ENCODE data around the gene ZMYND15.

The ZMYND15 gene

GRCh38 chr17:4716081-4716480 lies 23.6 kb upstream of the ZMYND15 start:
- Histone ChIP-seq H3K4me1 (ENCODE audit: control insufficient read depth in 1 of 2, insufficient read depth in 2 of 2, low read length in 2 of 2) (peaks cover 47 to 64% of the 10 kb centered on the region in 2 donors), H3K36me3 (ENCODE audit: control insufficient read depth in 1 of 2, insufficient read depth in 2 of 2, low read length in 2 of 2) (peaks cover 7 to 46% of the 10 kb centered on the region in 2 donors), H3K27ac (ENCODE audit: low read depth, low read length) (no peak overlapping the region)

DNA sequence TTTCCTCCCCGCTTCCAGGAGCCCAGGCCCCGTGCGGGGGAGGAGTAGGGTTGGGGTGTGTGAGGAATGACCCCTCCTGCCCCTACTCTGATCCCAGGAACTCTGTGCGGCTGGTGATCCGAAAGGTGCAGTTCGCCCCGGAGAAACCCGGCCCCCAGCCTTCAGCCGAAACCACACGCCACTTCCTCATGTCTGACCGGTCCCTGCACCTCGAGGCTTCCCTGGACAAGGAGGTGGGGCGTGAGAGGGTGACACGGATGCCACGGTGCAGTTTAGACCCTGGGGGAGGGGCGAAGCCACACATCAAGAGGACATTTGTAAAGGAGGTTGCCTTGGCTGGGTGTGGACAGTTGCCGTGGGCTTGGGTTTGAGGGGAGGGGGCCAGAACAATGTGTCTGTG lies 21.8 kb upstream of the ZMYND15 start:
- Histone ChIP-seq H3K4me1 (ENCODE audit: control insufficient read depth in 1 of 2, insufficient read depth in 2 of 2, low read length in 2 of 2) (peaks cover 39 to 57% of the 10 kb centered on the region in 2 donors), H3K27ac (ENCODE audit: low read depth, low read length) (no peak overlapping the region), H3K27me3 (ENCODE audit: control insufficient read depth in 1 of 2, insufficient read depth in 2 of 2, low read length in 2 of 2) (no peaks in the 10 kb centered on the region), H3K4me3 (ENCODE audit: low read depth in 1 of 2, low read length in 2 of 2) (no peak overlapping the region), H3K9me3 (ENCODE audit: control insufficient read depth in 1 of 2, low read length in 2 of 2) (no peaks in the 10 kb centered on the region), H3K36me3 (ENCODE audit: control insufficient read depth in 1 of 2, insufficient read depth in 2 of 2, low read length in 2 of 2) (peaks cover 7 to 48% of the 10 kb centered on the region in 2 donors), H3K9ac (ENCODE audit: low read depth in 1 of 2, low read length in 2 of 2) (no peak overlapping the region)

More at GRCh38 chr17:4716081-4716480, 23.6 kb upstream of the ZMYND15 start:
- Histone ChIP-seq H3K9ac (ENCODE audit: low read depth in 1 of 2, low read length in 2 of 2) (no peak overlapping the region), H3K9me3 (ENCODE audit: control insufficient read depth in 1 of 2, low read length in 2 of 2) (no peaks in the 10 kb centered on the region), H3K27me3 (ENCODE audit: control insufficient read depth in 1 of 2, insufficient read depth in 2 of 2, low read length in 2 of 2) (no peaks in the 10 kb centered on the region), H3K4me3 (ENCODE audit: low read depth in 1 of 2, low read length in 2 of 2) (no peak overlapping the region)

- no peak overlapping the region for H3K27ac ChIP-seq (ENCODE audit: low read depth, low read length)
- peaks cover 7 to 48% of the 10 kb centered on the region in 2 donors for H3K36me3 ChIP-seq (ENCODE audit: control insufficient read depth in 1 of 2, insufficient read depth in 2 of 2, low read length in 2 of 2)
- H3K9me3 ChIP-seq (ENCODE audit: control insufficient read depth in 1 of 2, low read length in 2 of 2) = no peaks in the 10 kb centered on the region
Observed at GRCh38 chr17:4718276-4718675, 21.4 kb upstream of the ZMYND15 start.

GRCh38 chr17:4719146-4719545 lies 20.5 kb upstream of the ZMYND15 start:
- Histone ChIP-seq H3K9ac (ENCODE audit: low read depth in 1 of 2, low read length in 2 of 2) (no peak overlapping the region), H3K9me3 (ENCODE audit: control insufficient read depth in 1 of 2, low read length in 2 of 2) (no peaks in the 10 kb centered on the region), H3K27me3 (ENCODE audit: control insufficient read depth in 1 of 2, insufficient read depth in 2 of 2, low read length in 2 of 2) (no peaks in the 10 kb centered on the region), H3K4me3 (ENCODE audit: low read depth in 1 of 2, low read length in 2 of 2) (no peak overlapping the region), H3K4me1 (ENCODE audit: control insufficient read depth in 1 of 2, insufficient read depth in 2 of 2, low read length in 2 of 2) (peaks cover 33 to 52% of the 10 kb centered on the region in 2 donors), H3K27ac (ENCODE audit: low read depth, low read length) (no peak overlapping the region), H3K36me3 (ENCODE audit: control insufficient read depth in 1 of 2, insufficient read depth in 2 of 2, low read length in 2 of 2) (peaks cover 7 to 48% of the 10 kb centered on the region in 2 donors)

More at GRCh38 chr17:4718276-4718675, 21.4 kb upstream of the ZMYND15 start:
- H3K4me1 ChIP-seq (ENCODE audit: control insufficient read depth in 1 of 2, insufficient read depth in 2 of 2, low read length in 2 of 2) = peaks cover 39 to 54% of the 10 kb centered on the region in 2 donors
- no peaks in the 10 kb centered on the region for H3K27me3 ChIP-seq (ENCODE audit: control insufficient read depth in 1 of 2, insufficient read depth in 2 of 2, low read length in 2 of 2)
- H3K4me3 ChIP-seq (ENCODE audit: low read depth in 1 of 2, low read length in 2 of 2) = no peak overlapping the region
- H3K9ac ChIP-seq (ENCODE audit: low read depth in 1 of 2, low read length in 2 of 2) = no peak overlapping the region

- no peak overlapping the region for H3K4me3 ChIP-seq (ENCODE audit: low read depth in 1 of 2, low read length in 2 of 2)
- no peak overlapping the region for H3K9ac ChIP-seq (ENCODE audit: low read depth in 1 of 2, low read length in 2 of 2)
- H3K4me1 ChIP-seq (ENCODE audit: control insufficient read depth in 1 of 2, insufficient read depth in 2 of 2, low read length in 2 of 2) = peaks cover 30 to 46% of the 10 kb centered on the region in 2 donors
- H3K27ac ChIP-seq (ENCODE audit: low read depth, low read length) = no peak overlapping the region
- H3K27me3 ChIP-seq (ENCODE audit: control insufficient read depth in 1 of 2, insufficient read depth in 2 of 2, low read length in 2 of 2) = no peaks in the 10 kb centered on the region
- no peaks in the 10 kb centered on the region for H3K9me3 ChIP-seq (ENCODE audit: control insufficient read depth in 1 of 2, low read length in 2 of 2)
- H3K36me3 ChIP-seq (ENCODE audit: control insufficient read depth in 1 of 2, insufficient read depth in 2 of 2, low read length in 2 of 2) = peaks cover 7 to 48% of the 10 kb centered on the region in 2 donors
Observed at GRCh38 chr17:4719684-4720221, 19.9 kb upstream of the ZMYND15 start.

DNA sequence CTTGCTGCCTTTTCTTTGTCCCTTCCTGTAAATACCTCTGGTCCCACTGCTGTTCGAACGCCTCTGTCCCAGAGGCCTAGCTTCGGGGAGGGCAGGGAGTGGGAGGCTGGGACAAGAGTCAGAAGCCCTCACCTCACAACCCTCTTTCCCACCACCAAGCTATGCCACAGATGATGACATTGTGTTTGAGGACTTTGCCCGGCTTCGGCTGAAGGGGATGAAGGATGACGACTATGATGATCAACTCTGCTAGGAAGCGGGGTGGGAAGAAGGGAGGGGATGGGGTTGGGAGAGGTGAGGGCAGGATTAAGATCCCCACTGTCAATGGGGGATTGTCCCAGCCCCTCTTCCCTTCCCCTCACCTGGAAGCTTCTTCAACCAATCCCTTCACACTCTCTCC lies 18.8 kb upstream of the ZMYND15 start:
- Histone ChIP-seq H3K9ac (ENCODE audit: low read depth in 1 of 2, low read length in 2 of 2) (no peak overlapping the region), H3K9me3 (ENCODE audit: control insufficient read depth in 1 of 2, low read length in 2 of 2) (no peaks in the 10 kb centered on the region), H3K27ac (ENCODE audit: low read depth, low read length) (no peak overlapping the region), H3K36me3 (ENCODE audit: control insufficient read depth in 1 of 2, insufficient read depth in 2 of 2, low read length in 2 of 2) (peaks cover 7 to 43% of the 10 kb centered on the region in 2 donors), H3K27me3 (ENCODE audit: control insufficient read depth in 1 of 2, insufficient read depth in 2 of 2, low read length in 2 of 2) (no peaks in the 10 kb centered on the region), H3K4me3 (ENCODE audit: low read depth in 1 of 2, low read length in 2 of 2) (no peak overlapping the region), H3K4me1 (ENCODE audit: control insufficient read depth in 1 of 2, insufficient read depth in 2 of 2, low read length in 2 of 2) (peaks cover 30 to 36% of the 10 kb centered on the region in 2 donors)

- H3K9me3 ChIP-seq (ENCODE audit: control insufficient read depth in 1 of 2, low read length in 2 of 2) = no peaks in the 10 kb centered on the region
- no peak overlapping the region for H3K9ac ChIP-seq (ENCODE audit: low read depth in 1 of 2, low read length in 2 of 2)
- peaks cover 30 to 31% of the 10 kb centered on the region in 2 donors for H3K4me1 ChIP-seq (ENCODE audit: control insufficient read depth in 1 of 2, insufficient read depth in 2 of 2, low read length in 2 of 2)
- H3K27ac ChIP-seq (ENCODE audit: low read depth, low read length) = peak overlapping the region; percentile 53
- no peaks in the 10 kb centered on the region for H3K27me3 ChIP-seq (ENCODE audit: control insufficient read depth in 1 of 2, insufficient read depth in 2 of 2, low read length in 2 of 2)
- no peak overlapping the region for H3K4me3 ChIP-seq (ENCODE audit: low read depth in 1 of 2, low read length in 2 of 2)
- H3K36me3 ChIP-seq (ENCODE audit: control insufficient read depth in 1 of 2, insufficient read depth in 2 of 2, low read length in 2 of 2) = peaks cover 7 to 37% of the 10 kb centered on the region in 2 donors
Observed at GRCh38 chr17:4721203-4722135, 18.2 kb upstream of the ZMYND15 start.

DNA sequence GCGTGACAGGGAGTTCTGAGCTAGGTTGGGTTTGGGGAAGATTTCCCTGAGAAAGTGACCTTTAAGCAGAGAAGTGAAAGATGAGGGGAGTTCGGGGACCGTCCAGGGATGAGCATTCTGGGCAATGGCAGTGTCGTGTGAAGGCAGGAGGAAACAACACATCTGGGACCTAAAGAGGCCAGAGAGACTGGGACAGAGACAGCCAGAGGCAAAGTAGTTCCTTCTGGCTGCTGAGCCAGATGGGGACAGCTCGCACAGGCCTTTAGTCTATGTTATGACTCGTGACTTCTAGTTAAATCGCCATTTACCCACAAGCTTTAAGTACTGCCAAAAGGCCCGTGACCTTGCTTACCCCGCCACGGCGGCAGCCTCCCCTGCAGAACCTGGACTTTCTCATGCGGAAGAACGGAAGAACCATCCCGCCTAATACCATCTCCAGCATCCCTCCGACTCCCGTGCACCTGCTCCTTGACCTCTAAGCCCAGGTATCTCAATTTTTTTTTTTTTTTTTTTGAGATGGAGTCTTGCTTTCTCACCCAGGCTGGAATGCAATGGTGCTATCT lies 16.9 kb upstream of the ZMYND15 start:
- Histone ChIP-seq H3K4me1 (ENCODE audit: control insufficient read depth in 1 of 2, insufficient read depth in 2 of 2, low read length in 2 of 2) (peaks cover 30 to 34% of the 10 kb centered on the region in 2 donors), H3K36me3 (ENCODE audit: control insufficient read depth in 1 of 2, insufficient read depth in 2 of 2, low read length in 2 of 2) (peaks cover 0 to 26% of the 10 kb centered on the region in 2 donors), H3K9me3 (ENCODE audit: control insufficient read depth in 1 of 2, low read length in 2 of 2) (no peaks in the 10 kb centered on the region), H3K9ac (ENCODE audit: low read depth in 1 of 2, low read length in 2 of 2) (no peak overlapping the region), H3K4me3 (ENCODE audit: low read depth in 1 of 2, low read length in 2 of 2) (no peak overlapping the region), H3K27me3 (ENCODE audit: control insufficient read depth in 1 of 2, insufficient read depth in 2 of 2, low read length in 2 of 2) (no peaks in the 10 kb centered on the region), H3K27ac (ENCODE audit: low read depth, low read length) (no peak overlapping the region)

GRCh38 chr17:4724650-4725049 lies 15.0 kb upstream of the ZMYND15 start:
- no peak overlapping the region for H3K9ac ChIP-seq (ENCODE audit: low read depth in 1 of 2, low read length in 2 of 2)
- no peak overlapping the region for H3K27ac ChIP-seq (ENCODE audit: low read depth, low read length)
- peaks cover 25 to 29% of the 10 kb centered on the region in 2 donors for H3K4me1 ChIP-seq (ENCODE audit: control insufficient read depth in 1 of 2, insufficient read depth in 2 of 2, low read length in 2 of 2)
- H3K9me3 ChIP-seq (ENCODE audit: control insufficient read depth in 1 of 2, low read length in 2 of 2) = no peaks in the 10 kb centered on the region
- H3K27me3 ChIP-seq (ENCODE audit: control insufficient read depth in 1 of 2, insufficient read depth in 2 of 2, low read length in 2 of 2) = no peaks in the 10 kb centered on the region
- H3K4me3 ChIP-seq (ENCODE audit: low read depth in 1 of 2, low read length in 2 of 2) = no peak overlapping the region
- peaks cover 0 to 9% of the 10 kb centered on the region in 2 donors for H3K36me3 ChIP-seq (ENCODE audit: control insufficient read depth in 1 of 2, insufficient read depth in 2 of 2, low read length in 2 of 2)

Measured in duodenal mucosa (tissue), 2 donors.